ENCODE data around the gene PRPH2.
"Not testable (repeated sequence)": the region's sequence is repeated elsewhere in the genome, so short reads cannot be mapped to it uniquely, and the experiment has no call there.

PRPH2 gene

DNA sequence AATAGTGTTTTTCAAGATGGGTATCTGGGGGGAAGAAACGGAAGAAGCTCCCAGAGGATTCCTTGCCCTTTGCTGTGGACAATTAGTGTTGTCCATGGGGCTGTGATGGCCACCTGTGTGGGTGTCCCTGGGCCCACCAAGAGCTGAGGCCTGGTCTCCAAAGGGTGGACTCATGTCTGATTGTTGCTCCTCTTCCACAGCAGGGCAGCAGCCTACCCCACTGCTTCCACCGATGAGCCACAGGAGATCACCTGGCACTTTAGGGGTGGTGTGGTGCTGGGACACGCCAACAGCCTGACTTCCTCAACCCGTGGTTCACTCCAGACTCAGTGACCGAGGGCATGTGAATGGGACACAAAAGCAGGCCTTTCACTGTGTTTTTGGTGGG lies 25.1 kb downstream of the PRPH2 start:
- DNase-seq, result no peak

DNA sequence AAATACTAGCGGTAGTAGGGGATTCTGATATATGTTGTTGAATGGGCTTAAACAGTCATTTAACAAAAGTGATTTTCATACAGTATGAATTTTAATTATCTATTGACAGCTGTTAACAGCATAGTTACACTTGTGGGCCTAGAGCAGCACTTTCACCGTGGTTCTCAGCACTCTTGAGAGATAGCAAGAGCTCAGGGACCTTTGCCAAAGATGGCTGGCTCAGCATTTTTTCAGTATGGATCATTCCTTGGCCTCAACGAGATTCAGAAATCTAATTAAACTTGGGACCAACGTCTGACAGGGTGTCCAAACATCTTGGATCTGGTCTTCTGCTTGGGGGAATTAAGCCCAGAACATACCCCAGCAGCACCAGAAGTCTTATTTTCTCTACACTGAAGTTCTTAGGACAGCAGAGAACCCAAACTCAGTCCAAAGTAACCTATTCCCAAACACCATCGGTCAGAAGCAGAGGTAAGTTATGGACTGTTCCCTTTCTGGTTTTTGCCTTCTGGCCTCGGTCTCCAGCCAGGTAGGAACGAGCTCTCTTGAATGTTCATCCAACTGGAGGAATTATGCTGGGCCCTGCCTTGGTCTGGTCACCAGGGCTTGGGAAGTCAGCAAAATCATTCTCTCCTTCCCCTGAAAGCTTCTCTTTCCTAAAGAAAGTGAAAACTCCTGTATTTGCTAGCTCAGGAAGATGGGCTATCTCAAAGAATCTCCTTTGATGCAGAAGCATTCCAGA lies 25.7 kb downstream of the PRPH2 start:
- DNase-seq, result no peak

DNA sequence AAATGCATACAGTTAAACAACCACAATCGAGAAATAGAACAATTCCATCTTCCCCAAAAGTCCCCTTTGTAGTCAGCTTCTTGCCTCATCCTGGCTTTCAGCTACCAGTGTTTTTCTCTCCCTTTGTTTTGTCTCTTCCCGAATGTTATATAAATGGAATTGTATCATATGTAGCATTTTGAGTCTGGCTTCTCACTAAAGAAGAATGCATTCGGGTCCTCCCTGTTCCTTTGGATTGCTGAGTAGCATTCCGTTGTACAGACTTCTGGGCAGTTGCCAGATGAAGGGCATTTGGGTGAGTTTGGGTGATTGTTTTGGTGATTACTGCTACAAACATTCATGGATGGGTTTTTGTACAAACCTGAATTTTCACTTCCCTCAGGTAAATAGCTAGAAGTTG lies 27.8 kb downstream of the PRPH2 start:
- no peak for DNase-seq

DNA sequence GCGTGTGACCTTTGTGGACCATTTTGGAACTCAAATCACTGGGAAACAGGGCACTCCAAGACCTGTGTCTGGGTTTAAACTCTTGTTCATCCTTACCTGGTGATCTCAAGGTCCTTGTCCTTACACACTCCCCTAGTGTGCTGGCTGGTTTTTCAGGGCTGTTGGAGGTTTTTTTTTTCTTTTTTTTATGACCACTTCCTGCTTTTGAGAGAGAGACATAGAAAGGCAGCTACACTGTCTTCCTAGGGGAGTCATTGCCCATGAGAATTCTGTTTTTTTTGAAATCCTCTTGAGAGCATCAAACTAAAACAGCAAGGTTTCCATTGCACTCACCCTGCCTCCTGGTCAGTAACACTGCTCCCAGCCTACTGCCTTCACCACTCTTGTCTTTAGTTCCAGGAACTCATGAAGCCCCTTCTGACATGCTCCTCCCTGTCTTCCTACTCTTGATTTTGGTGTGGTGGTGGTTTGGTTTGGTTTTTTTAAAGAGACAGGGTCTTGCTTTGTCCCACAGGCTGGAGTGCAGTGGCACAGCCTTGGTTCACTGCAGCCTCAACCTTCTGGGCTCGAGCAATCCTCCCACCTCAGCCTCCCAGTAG lies 28.6 kb downstream of the PRPH2 start:
- peak; percentile 56 for DNase-seq

DNA sequence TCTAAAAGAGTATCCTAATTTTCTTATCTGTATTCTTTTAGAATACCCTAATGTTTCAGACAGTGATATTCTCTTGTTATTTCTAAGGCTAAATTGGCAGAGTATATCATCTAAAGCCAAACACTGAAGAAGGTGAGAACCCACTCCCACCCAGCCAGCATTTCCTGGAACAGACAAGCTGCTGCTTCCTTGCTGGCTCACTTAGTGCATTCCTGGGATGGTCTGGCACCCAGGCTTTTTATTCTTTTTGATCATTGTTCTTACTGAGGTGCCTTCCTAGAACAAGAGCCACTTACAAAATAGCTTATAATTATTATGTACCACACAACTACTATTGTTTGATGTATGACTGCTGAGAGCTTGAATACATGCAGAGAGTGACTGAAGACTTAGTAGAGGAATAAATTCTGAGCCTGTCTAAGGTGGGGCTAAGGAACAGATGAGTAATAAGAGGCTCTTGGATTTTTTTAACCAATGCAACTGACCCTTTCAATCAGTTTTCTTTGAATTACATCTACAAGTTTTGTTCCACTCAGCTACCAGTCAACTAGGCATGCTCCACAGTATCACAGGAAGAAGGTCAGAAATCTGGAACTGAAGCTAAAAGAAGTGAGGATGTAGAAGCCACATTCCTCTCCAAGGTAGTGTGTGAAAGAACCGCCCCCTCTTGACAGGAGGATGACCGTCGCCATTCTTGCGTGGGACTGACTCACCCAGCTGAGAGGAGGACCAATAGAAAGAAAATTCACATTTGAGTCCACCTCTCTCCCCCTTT lies 30.1 kb downstream of the PRPH2 start:
- DNase-seq, result no peak

DNA sequence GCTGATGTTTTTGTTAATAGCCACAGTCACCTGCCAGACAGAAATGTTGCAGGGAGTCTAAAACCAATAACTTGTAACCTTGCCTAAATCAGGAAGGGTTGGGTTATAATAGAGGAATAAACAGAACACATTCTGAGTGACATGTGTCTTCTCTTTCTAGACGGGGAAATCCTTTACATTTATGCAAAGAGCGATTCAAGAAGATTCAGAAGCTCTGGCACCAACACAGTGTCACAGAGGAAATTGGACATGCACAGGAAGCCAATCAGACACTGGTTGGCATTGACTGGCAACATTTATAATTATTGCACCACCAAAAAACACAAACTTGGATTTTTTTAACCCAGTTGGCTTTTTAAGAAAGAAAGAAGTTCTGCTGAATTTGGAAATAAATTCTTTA lies 31.5 kb downstream of the PRPH2 start:
- no peak for DNase-seq

DNA sequence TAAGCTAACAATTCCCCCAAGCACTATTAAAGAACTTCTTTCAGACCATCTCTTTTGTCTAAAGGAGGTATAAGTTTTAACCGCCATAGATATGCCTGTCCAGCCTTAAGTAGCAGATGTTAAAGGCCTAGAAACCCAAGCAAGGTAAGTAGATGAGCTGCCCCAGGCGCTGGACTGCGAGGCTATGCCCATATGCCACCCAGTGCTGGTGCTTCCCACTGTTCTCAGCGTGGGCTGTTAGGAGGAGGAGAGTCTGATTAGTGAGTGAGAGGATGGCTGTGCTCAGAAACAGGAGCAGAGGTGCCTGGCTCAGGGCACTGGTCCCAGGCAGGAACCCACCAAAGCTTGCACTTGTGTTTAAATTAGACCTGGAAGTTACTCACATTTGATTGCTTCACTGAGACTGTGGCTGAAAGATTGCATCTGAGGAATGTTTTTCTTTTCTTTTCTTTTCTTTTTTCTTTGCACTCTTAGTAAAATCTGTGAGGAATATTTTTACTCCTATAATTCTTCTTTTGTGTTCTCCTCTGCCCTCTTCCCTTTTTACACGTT lies 32.2 kb downstream of the PRPH2 start:
- DNase-seq, result no peak

DNA sequence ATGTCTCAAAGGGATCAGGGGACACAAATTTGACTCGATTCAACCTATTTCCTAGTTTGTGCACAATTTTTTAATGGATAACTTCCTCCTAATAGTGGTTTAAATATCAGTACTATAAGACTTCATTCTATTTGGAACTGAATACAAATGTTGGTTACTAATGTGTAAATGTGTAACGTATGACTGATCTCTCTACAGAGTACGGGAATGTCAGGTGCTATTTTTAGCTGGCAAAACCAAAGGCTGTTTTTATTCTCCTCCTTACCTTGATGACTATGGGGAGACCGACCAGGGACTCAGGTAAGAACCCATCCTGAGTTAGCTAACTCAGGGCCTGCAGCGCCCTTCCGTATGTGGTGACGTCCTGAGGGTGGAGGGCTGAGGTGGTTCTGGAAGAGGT lies 33.0 kb downstream of the PRPH2 start:
- DNase-seq, result no peak

DNA sequence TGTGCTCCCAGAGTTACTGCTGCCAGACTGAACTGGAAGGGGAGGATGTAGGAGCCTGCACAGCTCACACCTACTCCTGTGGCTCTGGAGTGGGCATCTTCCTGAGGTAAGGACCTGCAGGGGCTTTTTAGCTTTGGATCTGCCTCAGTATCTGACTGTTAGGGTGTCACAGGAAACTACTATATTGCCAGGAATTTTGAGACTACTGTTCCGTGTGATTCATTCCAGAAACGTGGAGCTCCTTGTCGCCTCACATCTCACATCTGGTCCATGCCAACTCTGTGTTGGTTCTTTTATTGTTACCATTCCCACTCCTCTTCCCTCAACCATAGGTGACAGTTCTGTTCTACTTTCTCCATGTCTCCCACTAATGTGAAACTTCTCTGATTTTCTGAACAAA lies 34.1 kb downstream of the PRPH2 start:
- DNase-seq, result no peak

DNA sequence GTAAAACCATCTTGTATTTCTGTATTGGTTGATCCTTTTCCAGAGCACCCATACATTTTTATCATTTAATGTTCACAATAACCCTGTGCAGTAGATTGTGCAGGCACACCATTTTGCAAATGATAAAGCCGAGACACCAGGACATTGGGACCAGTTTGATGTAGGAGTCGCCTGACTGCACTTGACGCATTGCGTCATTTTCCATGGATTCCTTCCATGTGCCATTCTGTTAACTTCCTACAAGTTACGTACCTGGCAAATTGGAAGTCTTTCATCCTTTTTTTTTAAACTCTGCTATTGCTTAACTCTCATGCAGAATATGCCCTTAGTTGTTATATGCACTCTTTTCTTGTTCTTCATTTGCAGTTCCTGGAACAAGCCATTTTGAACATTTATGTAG lies 43.0 kb downstream of the PRPH2 start:
- no peak for DNase-seq

DNA sequence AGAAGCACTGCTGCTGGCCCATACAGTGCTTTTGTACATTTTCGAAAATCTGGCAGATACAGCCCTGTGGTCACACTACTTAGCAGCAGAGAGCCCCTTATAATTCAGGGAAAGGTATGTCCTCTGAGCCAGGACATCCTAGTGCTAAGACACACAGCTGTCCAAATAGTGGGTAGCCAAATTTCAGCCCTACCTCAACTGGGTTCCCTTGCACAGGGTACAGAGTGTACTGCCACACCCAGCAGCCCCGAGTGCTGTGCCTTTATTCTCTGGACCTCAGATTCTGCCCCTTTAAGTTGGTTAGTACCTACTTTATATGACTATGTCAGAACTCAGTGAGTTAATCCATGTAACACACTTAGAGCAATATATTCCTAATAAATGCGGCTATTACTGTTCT lies 47.6 kb downstream of the PRPH2 start:
- no peak for DNase-seq

DNA sequence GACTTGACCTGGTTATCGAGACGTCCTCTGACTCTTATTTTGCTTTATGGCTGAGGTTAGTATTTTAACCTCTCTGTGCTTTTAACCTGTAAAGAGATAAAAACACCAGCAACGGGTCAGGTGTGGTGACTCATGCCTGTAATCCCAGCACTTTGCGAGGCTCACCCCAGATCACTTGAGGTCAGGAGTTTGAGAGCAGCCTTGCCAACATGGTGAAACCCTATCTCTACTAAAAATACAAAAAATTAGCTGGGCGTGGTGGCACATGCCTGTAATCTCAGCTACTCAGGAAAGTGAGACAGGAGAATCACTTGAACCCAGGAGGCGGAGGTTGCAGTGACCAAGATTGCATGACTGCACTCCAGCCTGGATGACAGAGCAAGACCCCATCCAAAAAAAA lies 48.0 kb downstream of the PRPH2 start:
- not testable (repeated sequence) for DNase-seq

DNA sequence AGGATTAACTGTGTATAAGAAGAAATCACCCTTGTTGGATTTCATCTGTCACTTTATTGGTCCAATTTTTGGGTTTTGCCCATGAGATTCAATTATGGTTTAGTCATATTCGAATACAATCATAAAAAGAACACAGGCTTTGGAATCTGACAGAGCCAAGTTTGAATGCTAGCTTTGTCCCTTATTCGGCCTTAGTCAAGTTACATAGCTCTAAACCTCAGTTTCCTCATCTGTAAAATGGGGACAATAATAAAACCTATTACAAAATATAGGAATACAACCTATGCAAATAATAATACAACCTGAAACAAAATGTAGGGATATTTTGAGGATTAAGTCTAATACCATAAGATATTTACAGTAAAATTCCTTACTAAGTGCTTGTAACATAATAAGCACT lies 57.7 kb downstream of the PRPH2 start:
- DNase-seq, result no peak

DNA sequence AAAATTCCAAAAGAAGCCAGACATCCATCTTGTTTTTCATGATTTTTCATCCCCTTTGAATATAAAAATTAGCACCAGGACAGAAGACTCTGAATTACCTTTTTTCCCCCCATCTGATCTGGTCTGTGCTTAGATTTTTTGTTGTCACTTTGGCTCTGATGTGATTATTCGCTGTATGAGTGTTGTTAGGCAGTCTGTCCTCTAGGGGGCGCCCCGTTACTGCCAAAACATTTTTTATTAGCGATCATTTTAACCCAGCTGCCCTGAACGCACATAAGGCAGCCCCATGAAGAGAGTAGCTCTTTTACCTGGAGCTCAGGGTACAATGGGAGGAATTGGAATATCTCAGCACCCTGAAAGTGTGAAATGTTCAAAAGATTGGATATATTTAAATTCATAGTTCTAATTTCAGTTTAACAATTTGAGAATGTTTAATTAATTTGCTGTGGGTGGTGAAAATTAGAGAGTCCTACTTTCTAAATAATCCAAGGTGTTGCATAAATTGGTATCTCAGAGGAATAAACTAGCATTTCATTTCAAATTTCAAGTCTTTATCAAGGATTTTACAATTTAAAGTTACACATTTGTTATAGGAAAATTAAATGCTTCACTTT lies 60.8 kb downstream of the PRPH2 start:
- peak; percentile 63 for DNase-seq

DNA sequence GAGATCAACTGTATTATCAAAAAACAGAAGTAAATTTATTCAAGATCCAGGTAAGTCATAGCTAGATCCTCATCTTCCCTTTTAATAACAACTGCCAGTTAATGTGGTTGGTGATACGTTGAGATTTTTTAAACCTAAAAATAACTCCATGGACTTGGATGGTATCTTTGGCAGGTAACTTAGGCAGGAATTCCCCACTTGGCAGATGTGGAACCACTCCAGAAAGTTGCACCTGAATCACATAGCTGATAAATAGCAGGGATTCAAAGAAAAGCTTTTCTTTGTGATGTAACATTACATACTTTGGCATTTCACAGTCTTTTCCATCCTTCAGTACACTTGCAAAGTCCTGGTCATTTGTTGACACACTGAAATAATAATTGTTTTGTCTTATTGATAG lies 62.6 kb downstream of the PRPH2 start:
- no peak for DNase-seq

DNA sequence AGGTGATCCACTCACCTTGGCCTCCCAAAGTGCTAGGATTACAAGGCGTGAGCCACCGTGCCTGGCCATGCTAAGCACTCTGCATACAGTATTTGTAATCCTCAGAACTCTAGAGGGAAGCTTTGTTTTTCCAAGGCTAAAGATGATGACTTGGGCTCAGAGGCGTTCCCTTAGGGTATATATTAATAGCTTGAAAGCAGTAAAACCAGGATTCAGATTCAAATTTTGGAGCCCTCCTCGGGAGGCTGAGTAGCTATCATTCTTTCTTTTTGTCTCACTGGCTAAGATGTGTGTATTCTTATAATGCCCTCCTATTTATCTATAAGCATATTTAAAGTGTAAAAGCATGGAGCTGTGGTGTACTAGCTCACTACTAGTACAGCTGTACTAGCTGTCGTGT lies 68.5 kb downstream of the PRPH2 start:
- DNase-seq, result no peak

DNA sequence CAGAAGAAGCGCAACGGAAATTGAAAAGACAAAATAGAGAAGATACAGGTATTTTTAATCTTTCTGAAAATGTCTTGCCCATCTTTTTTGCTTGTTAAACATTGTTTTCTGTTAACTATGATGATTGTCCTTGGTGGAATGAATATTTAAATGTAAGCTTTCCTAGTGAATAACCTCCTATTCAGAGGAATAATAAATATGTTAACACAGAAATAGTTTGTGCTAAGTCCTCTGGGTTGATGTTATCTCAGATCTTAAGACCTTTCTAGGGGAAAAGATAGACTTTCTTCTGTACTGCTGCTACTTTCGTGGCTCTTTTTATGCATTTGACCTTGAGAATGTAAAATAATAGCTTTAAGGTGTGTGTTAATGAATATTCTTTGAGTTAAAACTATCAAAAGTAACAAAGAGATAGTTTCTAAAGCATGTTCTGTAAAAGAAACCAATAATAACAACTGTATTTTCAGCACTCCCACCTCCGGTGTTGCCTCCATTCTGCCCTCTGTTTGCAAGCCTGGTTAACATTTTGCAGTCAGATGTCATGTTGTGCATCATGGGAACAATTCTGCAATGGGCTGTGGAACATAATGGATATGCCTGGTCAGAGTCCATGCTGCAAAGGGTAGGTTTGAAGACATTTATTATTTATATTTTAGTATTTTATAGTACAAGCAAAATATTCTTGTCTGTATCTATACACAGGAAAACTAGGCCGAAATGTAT lies 70.2 kb downstream of the PRPH2 start:
- no peak for DNase-seq

Measured in MV-4-11 (cell line).